HG03159 (cell line): ENCODE data around the gene SOCS7.

Source experiments
- ATAC-seq: cut with Tn5 transposase; IDR thresholded peaks from one replicate; pipeline ENCODE4 v1.9.1; 2021; ENCODE audit warnings: mild to moderate bottlenecking, moderate library complexity; ENCODE audit not compliant: unreplicated experiment

SOCS7 gene

GRCh38 chr17:38419508-38419981, 67.9 kb downstream of the SOCS7 start:
- ATAC-seq = no peak

GRCh38 chr17:38420518-38420917, 68.9 kb downstream of the SOCS7 start:
- no peak for ATAC-seq

GRCh38 chr17:38421171-38421841, 69.7 kb downstream of the SOCS7 start:
- ATAC-seq = no peak

- ATAC-seq = no peak
These were observed 70.5 kb downstream of the SOCS7 start for GRCh38 chr17:38421871-38422827.

- ATAC-seq = no peak
These were observed 72.8 kb downstream of the SOCS7 start for GRCh38 chr17:38424297-38424972.

- no peak for ATAC-seq
These were observed 73.4 kb downstream of the SOCS7 start for GRCh38 chr17:38425031-38425430.

GRCh38 chr17:38425744-38426143, 74.1 kb downstream of the SOCS7 start:
- ATAC-seq = no peak

- ATAC-seq = no peak
These were observed 74.8 kb downstream of the SOCS7 start for GRCh38 chr17:38426441-38426840.

GRCh38 chr17:38427160-38427949, 75.7 kb downstream of the SOCS7 start:
- no peak for ATAC-seq

GRCh38 chr17:38428112-38428642, 76.5 kb downstream of the SOCS7 start, which contains the start of gene ARHGAP23:
ARHGAP23 (plus strand) TSS chr17:38428464; CDS start chr17:38428486, 22 bp downstream.
- ATAC-seq = no peak

GRCh38 chr17:38428643-38429371, 77.2 kb downstream of the SOCS7 start:
- no peak for ATAC-seq

GRCh38 chr17:38429476-38430100, 77.9 kb downstream of the SOCS7 start:
- no peak for ATAC-seq

GRCh38 chr17:38430316-38430715, 78.7 kb downstream of the SOCS7 start:
- ATAC-seq = no peak

GRCh38 chr17:38430822-38431221, 79.2 kb downstream of the SOCS7 start:
- no peak for ATAC-seq

- ATAC-seq = no peak
These were observed 79.9 kb downstream of the SOCS7 start for GRCh38 chr17:38431346-38432145.

- no peak for ATAC-seq
These were observed 82.6 kb downstream of the SOCS7 start for GRCh38 chr17:38434178-38434665.

GRCh38 chr17:38435795-38436194, 84.2 kb downstream of the SOCS7 start:
- ATAC-seq = no peak

GRCh38 chr17:38436386-38436785, 84.7 kb downstream of the SOCS7 start:
- ATAC-seq = no peak
